Panc1 (cell line): ENCODE measurements around the gene TNFAIP8L3. TPM values are rescaled to one million over a fixed set of nuclear protein-coding genes. Genes with fewer than 3 reads are reported as not detected.

Experiments used
- ATAC-seq: fragments of 200-7000 bp; cut with Tn5 transposase; 2 replicates; pipeline ENCODE4 v1.9.1; 2020; ENCODE audit warnings: mild to moderate bottlenecking, moderate library complexity
- BruUV-seq: library from RNA; stranded (reverse); fragments of 400-500 nt; replicated peaks from 2 replicates; lab custom pipeline; 2021; lab: Mats Ljungman, UMichigan
- CTCF ChIA-PET: fragments of 300-600 bp; sonication (Branson Sonifier 250); formaldehyde crosslinking; loops from one replicate; lab custom pipeline; 2022; ENCODE audit warnings: antibody characterized with exemption; lab: Charles Lee
- POLR2A ChIA-PET: fragments of 300-600 bp; sonication (Branson Sonifier 250); formaldehyde crosslinking; loops from one replicate; lab custom pipeline; 2022; ENCODE audit warnings: antibody characterized with exemption; lab: Charles Lee
- DNase-seq: peaks from one replicate; pipeline ENCODE4 v3.0.0-alpha.2; 2010; ENCODE audit warnings: low read depth, low spot score
- H3K27ac ChIP-seq: 2 replicates; pipeline ENCODE4 v1.5.1; 2011; ENCODE audit warnings: mild to moderate bottlenecking, low read length, inconsistent platforms
- H3K27me3 ChIP-seq: fragments of 200-500 bp; sonication (Bioruptor generic); 2 replicates; pipeline ENCODE4 v1.6.0; 2014; ENCODE audit warnings: low read length, inconsistent platforms; ENCODE audit not compliant: control insufficient read depth, insufficient read depth
- H3K36me3 ChIP-seq: fragments of 200-500 bp; sonication (Bioruptor generic); 2 replicates; pipeline ENCODE4 v1.5.1; 2014; ENCODE audit warnings: inconsistent platforms, mild to moderate bottlenecking, low read length, moderate library complexity; ENCODE audit not compliant: control insufficient read depth, insufficient read depth
- H3K4me1 ChIP-seq: 2 replicates; pipeline ENCODE4 v1.5.1; 2011; ENCODE audit warnings: inconsistent platforms, mild to moderate bottlenecking, low read length, moderate library complexity; ENCODE audit not compliant: control insufficient read depth, insufficient read depth
- H3K4me3 ChIP-seq, 2 experiments: 2 replicates each; pipeline ENCODE4 v1.5.1; 2011 to 2012; ENCODE audit warnings: low read depth in 2 of 2, low read length in 2 of 2, mild to moderate bottlenecking in 2 of 2, inconsistent platforms in 1 of 2, moderate library complexity in 1 of 2
- H3K9me3 ChIP-seq: fragments of 200-500 bp; sonication (Bioruptor generic); 2 replicates; pipeline ENCODE4 v1.5.1; 2014; ENCODE audit warnings: low read depth, mild to moderate bottlenecking, inconsistent platforms, low read length, moderate library complexity; ENCODE audit not compliant: control insufficient read depth, insufficient read depth
- CTCF ChIP-seq: fragments of 450-650 bp; IDR thresholded peaks from 2 replicates; pipeline ENCODE4 v1.5.1; 2017; ENCODE audit warnings: mild to moderate bottlenecking
- POLR2AphosphoS5 ChIP-seq: IDR thresholded peaks from 2 replicates; pipeline ENCODE4 v1.6.1; 2012; ENCODE audit warnings: mild to moderate bottlenecking, low read depth, low read length, moderate library complexity
- SIN3A ChIP-seq: IDR thresholded peaks from 2 replicates; pipeline ENCODE4 v1.6.1; 2012; ENCODE audit warnings: low read depth, mild to moderate bottlenecking, low read length, moderate library complexity, borderline replicate concordance; ENCODE audit not compliant: insufficient read depth
- TCF7L2 ChIP-seq: IDR thresholded peaks from 2 replicates; pipeline ENCODE4 v1.6.1; 2011; ENCODE audit warnings: mild to moderate bottlenecking, low read depth, low read length, inconsistent platforms
- in situ Hi-C: cut with HindIII; loops from 2 replicates; pipeline ENCODE4 v1.10.0; 2016; ENCODE audit warnings: low sequenced_read_pairs, low pct_unique_long_range_greater_than_20kb
- intact Hi-C: fragments of 100-400 bp; cut with micrococcal nuclease; formaldehyde crosslinking; loops from one replicate; pipeline ENCODE4 v1.10.0; 2022; ENCODE audit not compliant: unreplicated experiment
- total RNA-seq: library from RNA; stranded (reverse); gene quantifications from one replicate; pipeline ENCODE4 v1.2.1, GENCODE V29; 2021; ENCODE audit not compliant: unreplicated experiment
- TF ChIP-seq, protein P1 (sequence below), 2 experiments: IDR thresholded peaks; 2 replicates each; pipeline ENCODE4 v1.6.1; 2011 to 2012; ENCODE audit warnings: low read depth in 2 of 2, control low read depth in 1 of 2, low read length in 1 of 2, mild to moderate bottlenecking in 1 of 2, moderate library complexity in 1 of 2; ENCODE audit not compliant: insufficient read depth in 1 of 2

Gene TNFAIP8L3
- total RNA-seq, 1 experiment from 2014 or later, result 1.0 TPM

GRCh38 chr15:51082246-51082645 is 12.5 kb downstream of the TNFAIP8L3 start:
- no peaks in the 10 kb centered on the region for H3K4me1 ChIP-seq
- BruUV-seq, result no TSS peak
- intact Hi-C loops (no loop called here), in situ Hi-C loops (no loop called here)
- H3K27me3 ChIP-seq, result no peaks in the 10 kb centered on the region
- no peak overlapping the region for H3K4me3 ChIP-seq
- ATAC-seq, result no peak
- no peaks in the 10 kb centered on the region for H3K9me3 ChIP-seq
- no peak for DNase-seq
- no peaks in the 10 kb centered on the region for H3K36me3 ChIP-seq
- no peak overlapping the region for H3K27ac ChIP-seq
- no peak for TF ChIP-seq CTCF
- no peak for TF ChIP-seq TCF7L2
- no peak for TF ChIP-seq POLR2AphosphoS5
- TF ChIP-seq, protein P1, sequence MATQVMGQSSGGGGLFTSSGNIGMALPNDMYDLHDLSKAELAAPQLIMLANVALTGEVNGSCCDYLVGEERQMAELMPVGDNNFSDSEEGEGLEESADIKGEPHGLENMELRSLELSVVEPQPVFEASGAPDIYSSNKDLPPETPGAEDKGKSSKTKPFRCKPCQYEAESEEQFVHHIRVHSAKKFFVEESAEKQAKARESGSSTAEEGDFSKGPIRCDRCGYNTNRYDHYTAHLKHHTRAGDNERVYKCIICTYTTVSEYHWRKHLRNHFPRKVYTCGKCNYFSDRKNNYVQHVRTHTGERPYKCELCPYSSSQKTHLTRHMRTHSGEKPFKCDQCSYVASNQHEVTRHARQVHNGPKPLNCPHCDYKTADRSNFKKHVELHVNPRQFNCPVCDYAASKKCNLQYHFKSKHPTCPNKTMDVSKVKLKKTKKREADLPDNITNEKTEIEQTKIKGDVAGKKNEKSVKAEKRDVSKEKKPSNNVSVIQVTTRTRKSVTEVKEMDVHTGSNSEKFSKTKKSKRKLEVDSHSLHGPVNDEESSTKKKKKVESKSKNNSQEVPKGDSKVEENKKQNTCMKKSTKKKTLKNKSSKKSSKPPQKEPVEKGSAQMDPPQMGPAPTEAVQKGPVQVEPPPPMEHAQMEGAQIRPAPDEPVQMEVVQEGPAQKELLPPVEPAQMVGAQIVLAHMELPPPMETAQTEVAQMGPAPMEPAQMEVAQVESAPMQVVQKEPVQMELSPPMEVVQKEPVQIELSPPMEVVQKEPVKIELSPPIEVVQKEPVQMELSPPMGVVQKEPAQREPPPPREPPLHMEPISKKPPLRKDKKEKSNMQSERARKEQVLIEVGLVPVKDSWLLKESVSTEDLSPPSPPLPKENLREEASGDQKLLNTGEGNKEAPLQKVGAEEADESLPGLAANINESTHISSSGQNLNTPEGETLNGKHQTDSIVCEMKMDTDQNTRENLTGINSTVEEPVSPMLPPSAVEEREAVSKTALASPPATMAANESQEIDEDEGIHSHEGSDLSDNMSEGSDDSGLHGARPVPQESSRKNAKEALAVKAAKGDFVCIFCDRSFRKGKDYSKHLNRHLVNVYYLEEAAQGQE (IDR thresholded peaks at IDR 0.05; ENCODE audit: insufficient read depth in 1 of 2, low read depth in 2 of 2, low read length in 1 of 2), result no peak
- no peak for TF ChIP-seq SIN3A
- POLR2A ChIA-PET, result interaction anchor here (0.5 kb wide), 1 partner anchor 800 kb away, joined by 3 read pairs; no protein-coding TSS in a partner anchor
- CTCF ChIA-PET, result no interaction called here

DNA sequence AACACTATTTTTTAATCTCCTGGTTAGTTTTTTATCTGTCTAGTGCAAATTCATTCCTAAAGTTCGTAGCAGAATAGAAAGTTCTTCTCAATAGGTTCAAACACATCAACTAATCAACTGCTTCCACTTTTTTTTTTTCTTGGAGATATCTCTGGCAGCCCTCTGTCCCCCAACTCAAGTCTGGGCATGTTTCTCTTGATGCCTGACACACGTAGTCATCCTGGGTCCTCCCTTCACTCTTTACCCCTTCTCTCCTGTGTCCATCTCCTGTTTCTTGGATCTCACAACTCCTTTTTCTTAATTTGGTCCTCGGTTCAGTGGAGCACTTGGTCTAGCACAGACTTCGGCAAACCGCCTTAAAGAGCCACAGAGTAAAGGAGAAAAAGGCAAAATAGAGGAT is 14.4 kb downstream of the TNFAIP8L3 start:
- H3K27ac ChIP-seq, result no peak overlapping the region
- in situ Hi-C loops, result no loop called here
- ChIA-PET CTCF (no interaction called here), POLR2A (interaction anchor here (0.7 kb wide), 1 partner anchor 41 kb away, joined by 16 read pairs; no protein-coding TSS in a partner anchor)
- no peaks in the 10 kb centered on the region for H3K27me3 ChIP-seq
- TF ChIP-seq, protein P1 (IDR thresholded peaks at IDR 0.05; ENCODE audit: insufficient read depth in 1 of 2, low read depth in 2 of 2, low read length in 1 of 2), result no peak
- TF ChIP-seq TCF7L2, result no peak
- ATAC-seq (no peak), DNase-seq (no peak)
- H3K9me3 ChIP-seq, result no peaks in the 10 kb centered on the region
- no peak overlapping the region for H3K4me3 ChIP-seq
- no peaks in the 10 kb centered on the region for H3K4me1 ChIP-seq
- BruUV-seq, result no TSS peak
- H3K36me3 ChIP-seq, result no peaks in the 10 kb centered on the region
- intact Hi-C loops, result no loop called here
